ENCODE results near the gene CCDC85B. TPM values are rescaled to one million over a fixed set of nuclear protein-coding genes. Genes with fewer than 3 reads are reported as not detected.

CCDC85B gene
- total RNA-seq, 4 donors from 2014 or later, result 63.5 to 99.5 (median 84.6) TPM

GRCh38 chr11:65849366-65849765, 41.1 kb upstream of the CCDC85B start:
- Histone ChIP-seq H3K4me3 (no peak overlapping the region), H3K27ac (replicated peaks in 1 of 4) (no peak overlapping the region), H3K4me1 (peaks cover 2 to 24% (median 14%) of the 10 kb centered on the region in 4 donors), H3K36me3 (peaks cover 6 to 42% (median 40%) of the 10 kb centered on the region in 4 donors), H3K9me3 (peaks cover 0 to 9% (median 3%) of the 10 kb centered on the region in 4 donors), H3K27me3 (no peaks in the 10 kb centered on the region)
- no peak for TF ChIP-seq CTCF (IDR thresholded peaks at IDR 0.05)
- TF ChIP-seq POLR2A (IDR thresholded peaks at IDR 0.05; ENCODE audit: low read depth), result no peak
- TF ChIP-seq POLR2AphosphoS5 (IDR thresholded peaks at IDR 0.05), result no peak
- TF ChIP-seq EP300 (IDR thresholded peaks at IDR 0.05), result no peak
- no peak for DNase-seq (ENCODE audit: extremely low spot score)
- 81% methylated on average over 4 of the region's 8 CpGs for WGBS
- intact Hi-C loops (cut with DNase I), result no loop called here

GRCh38 chr11:65849771-65850216, 40.7 kb upstream of the CCDC85B start:
- Histone ChIP-seq H3K27ac (replicated peaks in 1 of 4) (no peak overlapping the region), H3K27me3 (no peaks in the 10 kb centered on the region), H3K9me3 (peaks cover 0 to 9% (median 3%) of the 10 kb centered on the region in 4 donors), H3K36me3 (peaks cover 10 to 46% (median 45%) of the 10 kb centered on the region in 4 donors), H3K4me1 (peaks cover 2 to 28% (median 18%) of the 10 kb centered on the region in 4 donors), H3K4me3 (no peak overlapping the region)
- intact Hi-C loops (cut with DNase I), result no loop called here
- no peak for TF ChIP-seq CTCF (IDR thresholded peaks at IDR 0.05)
- no peak for TF ChIP-seq EP300 (IDR thresholded peaks at IDR 0.05)
- no peak for TF ChIP-seq POLR2AphosphoS5 (IDR thresholded peaks at IDR 0.05)
- TF ChIP-seq POLR2A (IDR thresholded peaks at IDR 0.05; ENCODE audit: low read depth), result no peak
- WGBS, result 53% methylated on average over 16 of the region's 16 CpGs
- no peak for DNase-seq (ENCODE audit: extremely low spot score)

GRCh38 chr11:65850217-65851082, 40.0 kb upstream of the CCDC85B start:
- H3K9me3 ChIP-seq, result peaks cover 0 to 9% (median 3%) of the 10 kb centered on the region in 4 donors
- peaks cover 6 to 35% (median 24%) of the 10 kb centered on the region in 4 donors for H3K4me1 ChIP-seq
- H3K36me3 ChIP-seq, result peaks cover 17 to 52% (median 51%) of the 10 kb centered on the region in 4 donors
- TF ChIP-seq POLR2A (IDR thresholded peaks at IDR 0.05; ENCODE audit: low read depth) (no peak), CTCF (IDR thresholded peaks at IDR 0.05) (no peak), EP300 (IDR thresholded peaks at IDR 0.05) (no peak), POLR2AphosphoS5 (IDR thresholded peaks at IDR 0.05) (no peak)
- H3K27me3 ChIP-seq, result no peaks in the 10 kb centered on the region
- 74% methylated on average over 18 of the region's 20 CpGs for WGBS
- H3K27ac ChIP-seq (replicated peaks in 1 of 4), result no peak overlapping the region
- no peak overlapping the region for H3K4me3 ChIP-seq
- intact Hi-C loops (cut with DNase I), result no loop called here
- DNase-seq (ENCODE audit: extremely low spot score), result no peak

GRCh38 chr11:65851083-65851579, 39.3 kb upstream of the CCDC85B start:
- 91% methylated on average over 13 of the region's 14 CpGs for WGBS
- Histone ChIP-seq H3K4me1 (peaks cover 13 to 42% (median 31%) of the 10 kb centered on the region in 4 donors), H3K27ac (replicated peaks in 1 of 4) (no peak overlapping the region), H3K9me3 (peaks cover 0 to 9% (median 3%) of the 10 kb centered on the region in 4 donors), H3K36me3 (peaks cover 22 to 59% (median 58%) of the 10 kb centered on the region in 4 donors), H3K4me3 (no peak overlapping the region), H3K27me3 (no peaks in the 10 kb centered on the region)
- DNase-seq (ENCODE audit: extremely low spot score), result no peak
- TF ChIP-seq POLR2AphosphoS5 (IDR thresholded peaks at IDR 0.05), result peak in 1 of 2 donors; percentile 20
- no peak for TF ChIP-seq POLR2A (IDR thresholded peaks at IDR 0.05; ENCODE audit: low read depth)
- peak in 1 of 3 experiments; percentile 43 for TF ChIP-seq CTCF (IDR thresholded peaks at IDR 0.05)
- TF ChIP-seq EP300 (IDR thresholded peaks at IDR 0.05), result no peak
- intact Hi-C loops (cut with DNase I), result no loop called here

Measured in esophagus muscularis mucosa (tissue), 4 donors.